GM10266 (cell line): ENCODE data around the gene HPCAL1.

ENCODE experiments used
- DNase-seq: peaks from one replicate; pipeline ENCODE4 v3.0.0; 2012; ENCODE audit errors: extremely low spot score
- TF ChIP-seq, protein P1 (sequence below): IDR thresholded peaks from 2 replicates; pipeline ENCODE4 v1.5.1; 2012; ENCODE audit warnings: mild to moderate bottlenecking, low read depth; ENCODE audit not compliant: control insufficient read depth, insufficient read depth; ENCODE audit errors: missing control alignments

HPCAL1 gene

DNA sequence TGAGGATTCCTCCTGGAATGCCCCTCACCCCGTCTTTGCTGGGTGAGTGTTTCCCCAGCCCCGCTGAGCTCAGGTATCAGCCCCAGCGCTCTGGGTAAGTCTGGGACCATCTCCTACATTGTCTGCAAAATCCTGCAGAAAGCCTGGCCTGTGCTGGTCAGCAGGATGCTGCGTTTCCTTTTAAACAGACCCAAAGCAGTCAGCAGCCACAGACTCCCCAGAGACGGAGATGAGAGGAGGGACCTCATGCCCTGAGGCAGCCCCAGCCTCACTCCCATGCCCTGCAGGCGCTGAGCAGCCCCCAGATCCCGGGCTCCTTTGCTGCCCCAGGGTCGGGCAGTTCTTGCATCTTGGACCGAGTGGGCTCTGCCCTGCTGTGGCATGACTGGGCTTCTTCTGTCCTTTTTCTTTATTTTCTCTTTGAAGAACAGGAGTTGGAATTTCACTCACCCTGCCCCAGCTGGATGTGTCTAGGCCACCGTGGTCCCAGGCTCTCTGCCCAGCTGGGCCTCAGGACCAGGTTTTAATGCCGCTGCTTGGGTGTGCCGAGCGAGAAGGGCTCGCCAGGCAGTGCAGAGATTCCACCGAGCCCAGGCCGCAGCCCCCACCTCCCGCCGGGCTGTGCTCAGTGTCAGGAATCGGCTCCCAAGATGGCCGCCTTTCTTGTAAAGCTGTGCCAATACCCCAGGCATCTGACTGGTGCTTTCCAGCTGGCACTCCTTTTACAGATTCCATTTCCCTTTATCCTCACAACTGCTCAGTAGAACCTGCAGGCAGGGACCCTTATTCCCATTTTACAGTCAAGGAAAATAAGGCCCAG lies 101.8 kb downstream of the HPCAL1 start:
- DNase-seq, result no peak
- TF ChIP-seq, protein P1, sequence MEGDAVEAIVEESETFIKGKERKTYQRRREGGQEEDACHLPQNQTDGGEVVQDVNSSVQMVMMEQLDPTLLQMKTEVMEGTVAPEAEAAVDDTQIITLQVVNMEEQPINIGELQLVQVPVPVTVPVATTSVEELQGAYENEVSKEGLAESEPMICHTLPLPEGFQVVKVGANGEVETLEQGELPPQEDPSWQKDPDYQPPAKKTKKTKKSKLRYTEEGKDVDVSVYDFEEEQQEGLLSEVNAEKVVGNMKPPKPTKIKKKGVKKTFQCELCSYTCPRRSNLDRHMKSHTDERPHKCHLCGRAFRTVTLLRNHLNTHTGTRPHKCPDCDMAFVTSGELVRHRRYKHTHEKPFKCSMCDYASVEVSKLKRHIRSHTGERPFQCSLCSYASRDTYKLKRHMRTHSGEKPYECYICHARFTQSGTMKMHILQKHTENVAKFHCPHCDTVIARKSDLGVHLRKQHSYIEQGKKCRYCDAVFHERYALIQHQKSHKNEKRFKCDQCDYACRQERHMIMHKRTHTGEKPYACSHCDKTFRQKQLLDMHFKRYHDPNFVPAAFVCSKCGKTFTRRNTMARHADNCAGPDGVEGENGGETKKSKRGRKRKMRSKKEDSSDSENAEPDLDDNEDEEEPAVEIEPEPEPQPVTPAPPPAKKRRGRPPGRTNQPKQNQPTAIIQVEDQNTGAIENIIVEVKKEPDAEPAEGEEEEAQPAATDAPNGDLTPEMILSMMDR, result no peak

DNA sequence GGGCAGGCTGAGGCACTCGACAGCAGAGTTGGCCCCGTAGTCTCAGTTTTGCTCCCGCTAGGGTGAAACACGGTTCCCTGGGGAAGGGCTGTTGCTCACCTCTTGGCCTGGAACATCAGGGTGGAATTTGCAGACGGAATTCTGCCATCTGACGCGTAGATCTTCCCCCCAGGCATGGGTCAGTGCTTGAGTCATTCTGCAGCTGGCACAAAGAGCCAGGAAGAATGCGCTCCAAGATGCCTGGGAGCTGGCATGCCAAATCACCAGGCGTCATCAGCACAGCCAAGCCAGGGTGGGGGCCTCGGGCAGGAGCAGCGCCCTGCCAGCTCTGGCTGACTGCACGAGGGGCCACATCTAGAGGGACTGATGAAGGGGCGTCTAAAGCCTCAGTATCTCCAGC lies 102.7 kb downstream of the HPCAL1 start:
- DNase-seq, result no peak
- TF ChIP-seq, protein P1, result no peak

DNA sequence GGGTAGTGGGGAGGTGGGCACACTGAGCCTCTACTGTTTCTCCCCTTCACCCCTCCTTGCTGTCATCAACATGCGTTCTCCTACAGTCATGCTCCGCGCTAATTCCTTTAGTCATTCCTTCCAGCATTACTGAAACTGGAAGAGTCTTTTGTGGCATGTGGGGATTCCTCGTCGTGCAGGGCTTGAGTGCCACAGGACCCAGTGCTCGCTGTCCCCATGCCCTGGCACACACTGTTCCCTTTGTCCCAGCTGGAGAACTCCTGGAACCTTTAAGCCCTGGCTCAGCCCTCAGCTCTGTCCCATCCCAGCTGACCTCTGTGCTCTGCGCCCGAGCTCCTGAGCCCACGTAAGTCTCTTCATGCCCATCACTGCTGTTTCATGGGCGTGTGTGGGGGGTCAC lies 103.3 kb downstream of the HPCAL1 start:
- no peak for DNase-seq
- TF ChIP-seq, protein P1, result no peak

DNA sequence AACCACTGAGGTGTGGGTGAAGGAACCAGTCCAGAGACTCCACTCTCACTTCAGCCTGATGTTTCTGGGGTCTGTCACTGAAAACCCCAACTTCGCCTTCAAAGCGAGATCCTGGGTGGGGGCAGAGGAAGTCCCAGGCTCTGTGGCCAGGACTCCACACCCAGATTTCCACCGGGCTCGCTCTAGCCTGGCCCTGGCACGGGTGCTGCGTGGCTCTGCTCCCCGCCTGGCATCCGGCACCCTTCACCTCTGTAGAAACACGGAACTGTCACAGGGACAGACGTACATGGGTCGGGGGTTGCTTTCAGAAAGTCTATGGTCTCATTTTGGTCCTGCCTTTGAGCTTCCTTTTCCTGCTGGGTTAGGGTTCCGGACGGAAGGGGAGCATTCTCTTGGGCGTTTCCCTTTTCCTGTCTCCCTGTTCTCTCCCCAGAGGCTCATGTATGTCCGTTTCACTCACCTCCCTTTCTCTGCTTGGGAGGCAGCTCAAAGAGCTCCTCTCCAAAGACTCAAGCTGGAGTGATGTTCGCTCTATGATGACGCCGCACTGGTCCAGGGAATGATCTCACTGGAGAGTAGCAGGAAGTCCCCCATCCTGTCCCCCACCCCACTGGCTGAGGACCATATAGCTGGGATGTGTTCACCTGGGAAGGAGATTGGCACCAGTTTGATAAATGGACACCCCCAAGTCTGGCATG lies 103.9 kb downstream of the HPCAL1 start:
- TF ChIP-seq, protein P1, result no peak

DNA sequence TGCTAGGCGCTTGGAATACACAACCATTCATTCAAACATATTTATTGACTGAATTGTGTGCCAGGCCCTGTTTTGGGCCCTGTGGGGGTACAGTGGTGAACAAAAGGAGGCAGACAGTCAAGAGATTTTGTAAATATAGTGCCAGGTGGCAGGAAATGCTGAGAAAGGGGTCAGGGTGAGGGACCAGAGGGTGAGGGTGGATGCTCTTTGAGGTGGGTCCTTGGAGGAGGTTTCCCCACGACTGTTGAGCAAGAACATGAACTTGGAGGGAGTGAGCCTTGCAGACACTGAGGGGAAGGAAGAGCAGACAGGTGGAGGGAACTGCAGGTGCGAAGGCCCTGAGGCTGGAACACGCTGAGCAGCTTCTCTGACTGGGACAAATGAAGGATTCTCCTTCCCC lies 104.7 kb downstream of the HPCAL1 start:
- TF ChIP-seq, protein P1, result no peak
- DNase-seq, result no peak

More for the DNA sequence above, 103.9 kb downstream of the HPCAL1 start:
- no peak for DNase-seq

DNA sequence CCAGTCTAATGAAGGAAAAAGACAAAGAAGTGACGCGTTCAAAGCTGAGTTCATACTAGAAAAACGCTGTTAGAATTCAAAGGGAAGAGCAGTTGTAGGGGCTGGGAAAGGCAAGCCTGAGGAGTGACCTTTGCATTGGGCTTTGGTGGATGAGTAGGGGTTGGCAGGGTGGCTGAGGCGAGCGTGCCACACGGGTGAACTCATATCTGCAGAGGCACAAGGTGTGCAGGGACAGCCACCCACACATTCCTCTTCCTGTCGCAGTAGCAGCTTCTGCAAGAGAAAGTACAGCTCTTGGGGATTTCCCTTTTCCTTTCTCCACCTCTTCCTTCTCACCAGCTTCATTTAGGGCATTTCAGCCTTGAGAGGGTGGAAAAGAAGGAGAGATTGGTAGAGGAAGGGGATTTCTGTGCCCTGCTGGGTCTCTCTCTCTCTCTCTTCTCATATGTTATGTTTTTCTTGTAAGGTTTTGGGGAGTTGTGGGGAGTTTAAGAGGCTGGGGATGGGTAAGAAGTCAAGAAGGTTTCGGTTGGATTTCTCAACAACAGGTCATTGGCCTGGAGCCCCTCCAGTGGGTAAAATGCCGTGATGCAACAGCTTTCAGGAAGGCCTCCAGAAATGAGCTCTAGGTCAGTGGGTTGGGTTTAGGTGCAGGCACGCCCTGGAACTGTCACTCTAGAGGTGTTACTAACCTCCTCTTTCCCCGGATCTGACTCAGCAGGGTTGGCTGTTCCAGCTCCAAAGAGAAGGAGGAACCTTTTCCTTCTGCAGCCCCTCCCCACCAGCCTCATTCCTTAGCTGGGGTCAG lies 105.3 kb downstream of the HPCAL1 start:
- TF ChIP-seq, protein P1, result no peak
- peak; percentile 53 for DNase-seq
